ENCODE measurements around the gene RPN1.

RPN1 gene

DNA sequence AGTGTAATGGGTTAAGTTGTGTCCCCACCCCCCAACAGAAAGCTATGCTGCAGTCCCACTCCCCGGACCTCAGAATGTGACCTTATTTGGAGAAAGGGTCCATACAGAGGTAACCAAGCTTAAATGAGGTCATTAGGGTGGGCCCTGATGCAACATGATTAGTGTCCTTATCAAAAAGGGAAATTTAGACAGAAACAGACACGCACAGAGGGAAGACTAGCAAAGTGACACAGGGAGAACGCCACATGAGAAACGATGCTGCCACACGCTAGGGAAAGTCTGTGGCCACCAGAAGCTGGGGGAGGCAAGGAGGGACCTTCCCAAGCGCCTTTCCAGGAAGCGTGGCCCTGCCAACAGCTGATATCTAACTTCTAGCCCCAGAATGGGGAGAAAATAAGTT lies 65.4 kb downstream of the RPN1 start:
- no peak for DNase-seq (ENCODE audit: low read depth in 2 of 3, low spot score in 2 of 3)

DNA sequence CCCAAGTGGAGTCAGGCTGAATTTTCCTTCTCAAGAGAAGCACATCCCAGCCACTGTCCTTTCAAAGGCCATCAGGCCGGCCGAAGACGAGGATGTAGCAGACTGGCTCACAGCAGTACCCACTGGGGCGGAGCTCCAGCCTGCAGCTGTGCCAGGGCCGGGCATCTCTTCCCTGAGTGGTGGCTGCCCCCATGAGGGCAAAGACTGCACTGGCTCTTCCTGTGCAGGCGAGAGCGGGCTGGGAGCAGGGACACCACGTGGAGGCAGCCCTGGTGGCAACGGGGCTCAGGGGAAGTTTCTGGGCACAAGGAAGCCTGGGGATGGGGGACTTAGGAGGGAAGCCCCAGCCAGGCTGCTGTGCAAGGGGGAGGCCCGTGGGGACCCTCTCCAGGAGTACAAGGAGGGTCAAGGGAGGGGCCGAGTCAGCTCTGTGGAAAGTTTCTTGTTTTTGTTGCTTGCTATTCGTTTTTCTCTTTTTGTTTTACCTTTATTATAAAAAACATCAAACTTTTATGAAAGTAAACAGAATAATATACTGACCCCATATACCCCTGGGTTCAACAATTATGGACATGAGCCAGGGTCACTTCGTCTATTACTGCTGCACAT lies 66.1 kb downstream of the RPN1 start:
- DNase-seq (ENCODE audit: low read depth in 2 of 3, low spot score in 2 of 3), result peak in 1 of 3 experiments; percentile 18

DNA sequence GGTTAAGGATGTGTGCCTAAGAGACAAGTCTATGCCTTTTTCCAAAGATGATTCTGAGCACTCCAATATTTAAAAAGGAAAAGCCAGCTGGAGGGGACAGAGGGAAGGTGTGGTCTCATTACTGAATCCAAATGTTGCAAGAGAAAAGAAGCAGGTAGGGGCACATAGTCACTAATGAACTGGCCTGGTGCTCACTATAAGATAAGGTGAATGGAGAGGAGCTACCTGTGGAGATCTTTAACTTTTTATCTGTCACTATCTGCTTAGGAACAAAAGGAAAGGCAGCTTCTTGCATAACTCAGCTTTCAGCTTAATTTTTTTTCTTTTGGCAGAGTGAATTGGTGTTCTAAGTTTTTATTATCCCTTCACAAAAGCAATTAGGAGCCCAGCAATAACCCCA lies 69.1 kb downstream of the RPN1 start:
- no peak for DNase-seq (ENCODE audit: low read depth in 2 of 3, low spot score in 2 of 3)

DNA sequence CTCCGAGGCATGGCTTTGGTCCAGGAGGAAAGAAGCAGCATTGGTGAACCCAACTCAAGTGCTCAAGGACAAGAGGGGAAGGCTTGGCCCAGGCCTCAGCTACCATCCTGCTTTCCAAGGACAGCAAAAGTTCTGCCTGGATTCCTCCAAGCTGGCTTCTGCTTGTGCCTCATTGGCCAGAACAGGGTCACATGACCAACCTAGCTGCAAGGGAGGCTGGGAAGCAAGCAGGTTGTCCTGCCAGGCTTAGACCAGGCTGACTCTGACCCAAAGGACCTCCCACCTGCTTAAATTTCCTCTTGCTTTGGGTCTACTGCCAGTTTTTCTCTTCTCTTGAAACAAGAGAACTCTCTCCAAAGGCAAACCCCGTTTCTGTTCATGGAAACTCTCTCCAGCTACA lies 70.7 kb downstream of the RPN1 start:
- no peak for DNase-seq (ENCODE audit: low read depth in 2 of 3, low spot score in 2 of 3)

DNA sequence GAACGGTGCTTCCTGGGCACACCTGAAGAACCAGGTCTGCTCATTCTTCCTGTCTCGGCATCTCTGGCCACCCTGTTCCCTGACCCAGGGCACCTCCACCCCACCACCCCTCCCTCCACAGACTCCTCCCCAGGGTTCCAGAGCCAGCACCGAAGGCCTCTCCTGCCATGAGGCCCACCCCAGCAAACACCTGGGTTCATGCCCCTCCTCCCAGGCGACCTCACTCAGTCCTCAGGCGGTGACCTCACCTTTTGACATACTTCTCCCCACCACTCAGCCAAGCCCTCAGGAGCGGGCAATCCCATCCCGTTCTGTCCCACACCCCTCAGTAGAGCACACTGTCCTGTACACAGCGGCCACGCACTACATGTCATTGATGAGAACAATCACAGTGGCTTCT lies 72.3 kb downstream of the RPN1 start:
- no peak for DNase-seq (ENCODE audit: low read depth in 2 of 3, low spot score in 2 of 3)

DNA sequence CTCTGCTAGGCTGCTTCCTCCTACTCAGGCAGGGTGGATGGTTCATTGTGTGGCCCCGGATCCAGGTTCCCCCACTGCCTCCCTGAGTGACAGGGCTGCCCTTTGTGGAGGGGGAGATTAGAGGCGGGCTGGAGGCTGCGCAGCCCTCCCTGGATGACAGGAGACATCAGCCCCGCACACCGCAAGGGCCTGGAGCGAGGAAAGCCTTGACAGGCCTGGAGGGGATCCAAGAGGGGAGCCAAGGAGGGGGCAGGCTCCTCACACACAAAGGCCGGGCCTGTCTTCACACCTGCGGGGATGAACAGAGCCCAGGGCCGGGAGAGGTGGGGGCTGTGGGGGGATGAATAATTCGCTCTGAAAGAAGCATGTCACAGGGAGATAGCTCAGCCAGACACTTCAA lies 72.9 kb downstream of the RPN1 start:
- DNase-seq (ENCODE audit: low read depth in 2 of 3, low spot score in 2 of 3), result no peak

DNA sequence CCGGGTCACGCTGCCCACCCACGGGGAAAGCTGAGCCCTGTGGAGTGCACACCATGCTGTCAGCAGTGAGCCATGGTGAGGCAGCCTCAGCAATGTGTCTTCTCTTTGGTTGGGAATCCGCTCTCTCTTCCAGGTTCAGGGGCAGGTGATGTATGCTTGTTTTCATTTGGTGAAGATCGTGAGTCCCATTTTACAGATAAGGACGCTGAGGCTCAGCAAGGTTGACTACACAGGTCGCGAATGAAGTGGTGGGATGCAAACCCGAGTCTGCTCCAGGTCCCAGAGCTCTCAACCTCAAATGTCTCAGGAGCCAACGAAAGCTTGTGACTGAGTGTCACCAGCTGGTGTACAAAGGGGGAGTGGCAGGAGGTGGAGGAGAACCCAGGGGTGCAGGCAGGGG lies 74.3 kb downstream of the RPN1 start:
- DNase-seq (ENCODE audit: low read depth in 2 of 3, low spot score in 2 of 3), result no peak

DNA sequence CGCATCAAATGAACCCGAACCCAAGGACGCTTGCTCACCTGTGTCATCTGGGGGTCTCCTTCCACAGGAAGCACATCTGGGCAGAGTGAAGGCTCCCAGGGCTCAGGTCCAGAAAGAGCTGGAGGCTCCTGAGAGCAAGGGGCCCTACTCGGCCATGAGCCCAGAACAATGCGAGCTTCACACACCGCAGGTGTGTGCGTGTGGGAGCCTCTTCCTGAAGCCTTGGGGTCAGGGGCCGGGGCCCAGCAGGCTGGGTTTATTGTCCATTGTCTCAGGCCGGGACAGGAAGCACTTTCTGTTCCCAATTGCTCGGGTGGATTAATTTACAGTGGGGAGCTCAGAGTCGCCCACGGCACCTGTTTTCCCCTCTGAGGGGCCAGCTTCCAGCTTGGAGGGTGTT lies 74.8 kb downstream of the RPN1 start:
- DNase-seq (ENCODE audit: low read depth in 2 of 3, low spot score in 2 of 3), result no peak

DNA sequence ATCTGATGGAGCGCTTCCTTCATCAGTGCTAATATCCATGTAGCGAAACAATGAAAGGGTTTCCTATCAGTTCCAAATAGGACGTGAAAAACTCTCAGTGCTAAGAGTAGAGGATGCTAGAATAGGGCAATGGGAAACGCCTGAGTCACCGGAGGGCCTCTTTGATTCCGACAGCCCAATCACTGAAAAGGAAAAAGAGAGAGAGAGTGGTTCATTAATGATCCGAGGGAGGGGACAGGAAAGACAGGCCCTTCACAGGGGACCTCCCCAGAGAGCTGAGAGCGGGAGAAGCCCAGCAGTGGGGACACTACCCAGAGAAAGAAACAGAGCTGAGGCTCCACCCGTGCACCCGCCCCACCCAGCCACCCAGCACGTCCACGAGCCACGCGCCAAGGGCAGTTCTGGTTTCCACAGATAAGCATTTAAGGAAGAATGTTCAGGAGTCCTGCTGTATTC lies 76.9 kb downstream of the RPN1 start:
- no peak for DNase-seq (ENCODE audit: low read depth in 2 of 3, low spot score in 2 of 3)

GRCh38 chr3:128573160-128573559 lies 77.5 kb downstream of the RPN1 start:
- DNase-seq (ENCODE audit: low read depth in 2 of 3, low spot score in 2 of 3), result no peak

GRCh38 chr3:128572644-128573105 lies 77.9 kb downstream of the RPN1 start:
- peak in 2 of 3 experiments; percentile 12 to 15 for DNase-seq (ENCODE audit: low read depth in 2 of 3, low spot score in 2 of 3)

- no peak for DNase-seq (ENCODE audit: low read depth in 2 of 3, low spot score in 2 of 3)
Measured at GRCh38 chr3:128572013-128572412, 78.6 kb downstream of the RPN1 start.

Measured in activated CD8-positive, alpha-beta memory T cell treated with anti-CD3 and anti-CD28 coated beads for 48 hours (primary cell).